T follicular helper cell (primary cell): ENCODE results near the gene SV2B.
"Not testable (repeated sequence)": the region's sequence is repeated elsewhere in the genome, so short reads cannot be mapped to it uniquely, and the experiment has no call there.

ENCODE experiments used
- DNase-seq: peaks from one replicate; pipeline ENCODE4 v3.0.0-alpha.2; 2020; ENCODE audit warnings: low read depth
- total RNA-seq, 2 experiments: gene quantifications; one replicate each; lab custom pipeline; 2026; lab: John Stamatoyannopoulos, UW

Gene SV2B, protein sequence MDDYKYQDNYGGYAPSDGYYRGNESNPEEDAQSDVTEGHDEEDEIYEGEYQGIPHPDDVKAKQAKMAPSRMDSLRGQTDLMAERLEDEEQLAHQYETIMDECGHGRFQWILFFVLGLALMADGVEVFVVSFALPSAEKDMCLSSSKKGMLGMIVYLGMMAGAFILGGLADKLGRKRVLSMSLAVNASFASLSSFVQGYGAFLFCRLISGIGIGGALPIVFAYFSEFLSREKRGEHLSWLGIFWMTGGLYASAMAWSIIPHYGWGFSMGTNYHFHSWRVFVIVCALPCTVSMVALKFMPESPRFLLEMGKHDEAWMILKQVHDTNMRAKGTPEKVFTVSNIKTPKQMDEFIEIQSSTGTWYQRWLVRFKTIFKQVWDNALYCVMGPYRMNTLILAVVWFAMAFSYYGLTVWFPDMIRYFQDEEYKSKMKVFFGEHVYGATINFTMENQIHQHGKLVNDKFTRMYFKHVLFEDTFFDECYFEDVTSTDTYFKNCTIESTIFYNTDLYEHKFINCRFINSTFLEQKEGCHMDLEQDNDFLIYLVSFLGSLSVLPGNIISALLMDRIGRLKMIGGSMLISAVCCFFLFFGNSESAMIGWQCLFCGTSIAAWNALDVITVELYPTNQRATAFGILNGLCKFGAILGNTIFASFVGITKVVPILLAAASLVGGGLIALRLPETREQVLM
- 0 to 0.18 reads per million in 2 experiments for total RNA-seq

DNA sequence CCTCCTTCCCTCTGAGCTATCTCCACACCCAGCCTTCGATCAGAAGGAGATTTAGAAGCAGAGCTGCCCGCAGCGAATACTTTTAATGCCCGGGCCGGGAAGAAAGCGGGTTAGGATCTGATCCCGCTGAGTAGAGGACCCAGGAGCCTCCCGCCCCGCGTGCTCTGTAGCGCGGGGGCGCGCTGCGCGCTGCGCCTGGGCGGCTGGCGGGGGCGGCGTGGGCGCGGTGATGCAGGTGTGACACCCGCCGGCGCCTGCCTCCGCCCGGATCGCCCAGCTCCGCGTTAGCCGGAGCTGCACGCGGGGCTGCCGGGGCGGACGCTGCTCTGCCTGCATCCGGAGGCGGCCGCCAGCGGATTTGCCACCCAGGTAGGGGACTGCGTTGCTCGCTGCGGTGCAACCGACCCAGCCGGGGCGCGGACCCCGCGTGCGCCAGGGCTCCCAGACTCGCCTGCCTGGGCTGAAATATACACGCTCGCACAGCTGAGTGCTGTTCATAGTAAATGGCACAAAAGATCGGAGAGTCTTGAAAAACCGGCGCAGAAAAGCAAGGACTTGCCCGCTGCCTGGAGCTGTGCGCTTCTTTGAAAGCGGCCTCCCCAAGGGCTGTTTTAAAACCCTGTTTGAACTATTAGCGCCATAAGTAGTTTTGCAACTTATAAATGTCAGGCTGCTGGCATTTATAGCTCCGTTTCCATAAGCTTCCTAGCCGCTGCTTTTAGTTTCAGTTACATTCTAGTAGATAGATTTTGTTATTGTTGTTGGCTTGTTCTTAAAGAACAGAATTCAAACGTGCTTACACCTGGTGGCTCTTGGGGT is at the start of gene SV2B:
TSS of gene SV2B (plus strand) at position 263 of the 819 bp plus-strand sequence. CDS start 126,007 bp downstream, outside the sequence.
- DNase-seq: peak; percentile 0

DNA sequence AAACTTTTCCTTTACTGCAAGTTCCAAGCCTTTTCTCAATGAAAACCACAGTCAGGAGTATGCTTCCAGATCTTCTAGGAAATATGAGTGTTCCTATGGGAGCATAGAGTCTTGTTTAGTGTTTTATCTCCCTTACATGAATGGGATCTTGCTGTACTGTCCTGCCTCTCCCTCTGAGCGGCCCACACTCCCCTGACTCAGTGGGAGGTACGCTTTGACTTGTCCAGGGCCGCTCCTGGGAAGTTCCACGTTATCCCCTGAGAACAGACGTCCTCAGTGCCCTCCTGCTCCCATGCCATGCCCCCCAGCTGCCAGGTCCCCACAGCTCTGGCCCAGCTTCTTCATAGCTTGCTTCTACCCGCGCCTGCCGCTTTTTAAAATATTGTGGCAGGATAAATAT is 48.8 kb upstream of the SV2B start:
- no peak for DNase-seq

DNA sequence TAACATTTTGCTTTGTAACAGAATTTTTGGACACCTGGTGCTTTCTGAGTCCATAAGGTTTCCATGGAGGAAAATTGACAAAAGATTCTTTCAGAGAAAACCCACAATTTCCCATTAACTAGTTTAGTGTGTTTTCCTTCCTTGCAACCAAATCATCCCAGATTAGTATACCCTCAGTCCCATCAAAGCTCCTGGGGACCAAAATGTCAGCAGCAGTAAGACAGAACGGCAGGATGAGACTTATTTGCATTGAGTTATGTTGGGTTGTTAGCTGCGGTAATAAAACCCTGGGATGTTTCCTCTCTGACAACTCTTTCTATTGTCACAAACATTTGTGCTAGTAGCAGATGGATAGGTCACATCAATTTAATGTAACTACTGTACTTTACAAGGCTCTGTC is 45.2 kb upstream of the SV2B start:
- DNase-seq: no peak

DNA sequence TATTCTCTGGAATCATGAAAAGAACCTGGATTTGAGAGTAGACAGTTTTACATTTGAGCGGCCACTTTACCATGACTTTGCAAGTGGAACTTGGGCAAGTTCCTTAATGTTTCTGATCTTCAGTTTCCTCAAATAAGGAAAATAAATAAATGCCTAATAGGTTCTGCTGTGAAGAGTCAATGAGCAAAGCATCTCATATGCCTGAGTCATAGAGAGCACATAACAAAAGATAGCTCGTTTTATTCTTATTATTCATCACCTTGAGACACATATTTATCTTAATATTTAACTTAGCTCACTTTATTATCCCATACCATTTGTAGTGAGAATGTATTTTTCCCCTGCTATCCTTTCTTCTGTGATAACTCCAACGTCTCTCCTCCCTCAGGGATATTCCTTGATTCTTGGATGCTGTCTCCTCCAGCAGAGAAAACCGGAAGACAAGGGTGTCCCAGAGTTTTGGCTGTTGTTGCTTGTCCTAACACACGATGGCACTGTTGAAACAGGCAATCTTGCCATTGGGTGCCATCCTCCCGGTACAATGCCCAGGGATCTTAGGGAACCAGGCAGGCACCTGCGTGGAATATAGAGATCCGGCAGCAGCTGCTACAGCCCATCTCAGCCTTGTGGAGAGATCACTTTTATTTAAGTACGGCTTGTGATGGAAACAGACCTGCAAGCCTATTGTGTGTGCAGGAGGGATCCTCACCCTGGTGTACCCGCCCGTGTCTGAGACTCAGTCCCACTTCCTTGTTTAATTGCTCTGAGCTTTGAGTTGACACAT is 44.3 kb upstream of the SV2B start:
- peak; percentile 11 for DNase-seq

DNA sequence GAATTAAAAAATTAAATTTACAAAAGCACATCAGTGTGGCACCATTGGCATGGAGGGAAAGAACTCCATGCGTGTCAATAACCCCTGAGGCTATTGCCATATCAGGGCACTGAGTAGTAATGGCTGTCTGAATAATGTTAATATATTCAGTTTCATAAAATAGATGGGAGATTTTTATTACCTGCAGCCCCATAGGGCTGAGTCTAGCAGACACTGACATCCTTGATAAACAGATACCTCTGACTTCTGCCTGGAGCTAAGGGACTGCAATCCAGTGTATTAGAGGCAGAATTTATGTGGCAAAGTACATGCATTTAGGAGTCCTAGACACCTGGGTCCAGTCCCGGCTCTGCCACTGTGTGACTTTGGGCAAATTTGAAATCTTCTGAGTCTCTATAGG is 38.8 kb upstream of the SV2B start:
- no peak for DNase-seq

DNA sequence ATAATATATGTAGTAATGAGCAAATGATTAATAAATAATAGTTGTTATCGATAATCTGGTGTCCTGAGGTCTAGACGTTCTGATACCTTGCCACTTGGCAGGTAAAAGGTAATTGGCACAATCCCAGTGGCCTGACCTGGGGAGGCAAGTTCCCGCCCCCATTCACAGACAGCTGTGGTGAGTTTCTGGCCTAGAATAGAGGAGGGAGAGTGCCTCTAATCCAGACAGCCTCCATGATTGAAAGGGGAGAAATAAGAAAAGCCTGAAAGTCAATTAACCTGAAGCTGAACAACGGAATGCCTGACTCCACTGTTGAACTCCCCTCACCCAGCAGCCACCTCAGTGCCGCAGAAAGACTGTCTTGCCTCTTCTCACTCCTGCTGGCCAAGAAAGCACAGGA is 38.1 kb upstream of the SV2B start:
- DNase-seq: no peak

DNA sequence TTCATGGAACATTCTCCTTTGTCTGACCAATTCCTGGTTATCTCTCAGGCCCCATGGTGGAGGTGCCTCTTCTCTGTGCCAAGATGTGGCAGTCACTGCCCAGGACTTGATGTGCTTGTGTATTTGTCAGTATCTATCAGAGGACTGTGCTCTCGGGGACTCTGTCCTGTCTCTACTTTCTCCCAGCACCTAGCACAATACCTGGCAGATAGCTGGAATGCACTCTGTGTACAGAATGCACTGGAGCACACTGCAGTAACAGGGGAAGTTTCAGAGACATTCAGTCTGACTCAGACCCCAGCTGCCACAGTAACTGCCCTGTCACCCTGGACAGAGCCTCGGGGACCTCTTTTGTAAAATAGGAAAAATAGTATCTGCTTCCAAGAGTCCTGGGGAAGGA is 34.6 kb upstream of the SV2B start:
- DNase-seq: no peak

DNA sequence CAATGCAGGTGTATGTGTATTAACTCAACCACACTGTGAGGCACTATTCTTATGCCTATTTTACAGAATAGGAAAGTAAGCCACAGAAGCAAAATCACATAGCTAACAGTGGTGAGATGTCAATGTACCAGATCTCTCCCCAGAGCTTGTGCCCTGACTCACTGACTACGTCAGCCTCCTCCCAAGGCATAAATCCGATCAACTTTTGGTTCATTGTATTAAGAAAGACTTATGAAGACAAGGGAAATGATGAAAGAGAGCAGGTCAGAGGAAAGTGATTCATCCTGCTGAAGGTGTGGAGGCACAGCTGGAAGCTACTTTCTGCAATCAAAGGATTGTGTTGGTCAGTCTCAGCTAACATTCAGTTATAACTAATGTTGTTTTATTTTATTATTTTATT is 33.0 kb upstream of the SV2B start:
- no peak for DNase-seq

DNA sequence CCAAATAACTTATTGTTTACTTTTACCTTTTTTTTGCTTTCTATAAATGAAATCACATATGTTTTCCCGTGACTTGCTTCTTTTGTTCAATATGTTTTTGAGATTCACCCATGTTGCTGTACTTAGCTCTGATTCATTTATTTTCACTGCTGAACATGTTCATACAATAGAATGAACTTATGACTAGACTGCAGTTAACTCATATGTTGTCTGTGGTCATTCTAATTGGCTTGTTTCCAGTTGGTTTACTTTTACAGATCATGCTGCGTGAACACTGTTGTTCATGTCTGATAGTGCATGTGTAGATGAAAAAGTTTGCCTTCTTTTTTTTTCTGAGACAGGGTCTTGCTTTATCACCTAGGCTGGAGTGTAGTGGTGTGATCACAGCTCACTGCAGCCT is 31.6 kb upstream of the SV2B start:
- DNase-seq: no peak

DNA sequence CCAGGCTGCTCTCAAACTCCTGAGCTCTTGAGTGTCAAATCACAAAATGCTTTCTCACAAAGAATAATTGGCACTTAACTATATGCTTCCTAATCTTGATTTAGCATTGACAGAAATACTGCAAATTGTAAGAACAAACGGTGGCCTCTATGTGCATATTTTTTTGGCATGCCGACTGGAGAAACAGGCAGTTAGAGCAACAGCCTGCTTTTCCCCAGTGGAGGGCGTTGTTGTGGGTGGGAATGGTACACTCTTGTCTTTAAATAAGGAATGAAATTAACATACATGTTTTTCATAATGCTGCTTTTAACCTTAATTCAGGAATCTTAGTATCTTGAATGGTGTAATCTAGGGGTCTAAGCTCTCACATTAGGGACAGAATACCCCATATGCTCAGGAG is 31.1 kb upstream of the SV2B start:
- DNase-seq: no peak

DNA sequence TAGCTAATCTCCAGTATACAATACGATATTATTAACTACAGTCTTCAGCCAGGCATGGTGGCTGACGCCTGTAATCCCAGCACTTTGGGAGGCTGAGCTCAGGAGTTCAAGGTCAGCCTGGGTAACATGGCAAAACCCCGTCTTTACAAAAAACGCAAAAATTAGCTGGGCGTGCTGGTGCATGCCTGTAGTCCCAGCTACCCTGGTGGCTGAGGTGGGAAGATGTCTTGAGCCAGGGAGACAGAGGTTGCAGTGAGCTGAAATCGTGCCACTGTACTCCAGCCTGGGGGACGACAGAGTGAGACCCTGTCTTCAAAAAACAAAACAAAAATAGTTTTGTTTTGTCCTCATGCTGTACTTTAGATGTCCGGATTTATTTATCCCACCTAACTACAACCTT is 29.2 kb upstream of the SV2B start:
- no peak for DNase-seq

DNA sequence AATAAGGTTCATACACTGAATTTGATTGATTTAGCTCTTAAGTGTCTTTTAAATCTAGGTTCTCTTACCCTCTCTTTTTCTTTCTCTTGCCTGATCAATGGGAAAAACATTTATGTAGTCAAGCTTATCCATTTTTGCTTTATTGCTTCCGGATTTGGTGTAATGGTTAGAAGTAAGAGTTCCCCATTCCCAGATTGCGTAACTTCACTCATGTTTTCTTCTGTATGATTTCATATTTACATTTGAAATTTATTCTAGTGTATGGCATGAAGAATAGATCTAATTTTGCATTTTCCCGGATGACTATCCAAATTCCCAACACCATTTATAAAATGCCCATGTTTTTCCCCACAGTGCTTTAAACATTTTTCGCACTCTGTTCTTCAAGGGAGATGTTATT is 27.9 kb upstream of the SV2B start:
- no peak for DNase-seq

DNA sequence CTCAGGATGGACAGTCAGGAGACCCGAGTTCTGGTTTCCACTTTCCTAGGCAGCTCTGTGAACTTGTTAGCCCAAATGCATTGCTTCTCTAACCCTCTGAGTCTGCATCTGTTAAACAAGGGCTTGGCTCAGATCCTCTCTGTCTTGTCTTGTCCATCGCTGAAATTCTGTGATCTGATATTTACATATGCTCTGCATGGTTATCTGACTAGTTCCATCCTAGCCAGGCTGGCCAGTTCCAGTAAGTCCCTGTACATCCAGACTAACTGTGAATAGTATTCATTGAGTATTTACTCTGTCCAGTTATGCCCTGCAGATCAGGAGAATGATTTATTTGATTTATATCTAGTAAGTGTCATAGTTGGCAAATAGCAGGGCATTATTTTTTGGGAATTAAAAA is 27.0 kb upstream of the SV2B start:
- DNase-seq: no peak

DNA sequence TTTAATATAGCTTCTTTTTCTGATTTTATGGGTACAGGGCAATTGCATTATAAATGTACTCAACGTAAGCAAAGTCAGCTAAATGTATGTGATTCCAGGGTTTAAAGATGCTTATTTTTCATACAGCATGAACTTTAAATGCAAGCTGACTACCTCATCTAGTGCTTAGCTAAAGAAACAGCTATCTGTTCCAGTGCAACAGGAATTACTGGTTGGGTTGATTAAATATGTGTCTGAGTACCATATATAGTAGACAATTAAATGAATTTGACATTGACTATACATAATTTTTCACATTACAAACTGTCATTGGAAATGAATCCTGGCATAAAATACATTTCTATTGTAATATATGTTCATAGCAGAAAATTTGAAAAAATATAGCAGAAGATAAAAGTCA is 26.3 kb upstream of the SV2B start:
- no peak for DNase-seq

DNA sequence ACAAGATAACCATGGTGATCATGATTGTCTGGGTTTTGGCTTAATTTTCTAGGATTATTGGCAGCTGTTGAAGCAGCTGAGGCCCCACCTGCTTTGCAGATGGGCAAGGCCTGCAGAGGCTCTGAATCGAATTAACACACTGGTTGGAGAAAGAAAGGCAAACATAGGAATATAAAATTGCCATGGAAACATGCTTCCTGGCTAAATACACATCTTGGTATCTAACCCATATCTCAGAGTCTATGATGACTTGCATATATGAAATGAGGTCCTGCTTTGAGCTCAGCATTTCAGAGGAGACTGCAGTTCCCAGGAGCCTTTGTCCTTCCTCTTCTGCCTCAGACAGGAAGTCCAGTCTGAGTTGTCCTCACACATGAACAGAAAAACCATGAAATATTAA is 24.3 kb upstream of the SV2B start:
- no peak for DNase-seq

DNA sequence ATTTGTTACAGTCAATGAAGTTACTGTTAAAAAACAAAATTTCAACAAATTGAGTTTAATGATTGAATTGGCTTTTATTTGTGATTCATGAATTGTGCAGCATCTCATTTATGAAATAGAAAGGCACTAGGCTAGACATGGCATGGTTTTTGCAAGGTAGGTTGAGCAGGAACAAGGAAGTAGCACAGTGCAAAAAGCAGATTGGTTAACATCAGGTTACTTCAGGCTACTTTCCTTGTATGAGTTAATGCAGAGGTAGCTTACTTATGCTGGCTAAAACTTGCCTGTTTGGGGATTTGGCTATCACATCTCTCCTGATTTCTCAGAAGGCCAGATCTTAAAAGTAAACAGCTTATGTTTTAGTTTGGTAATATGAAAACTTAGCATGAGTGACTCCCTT is 23.0 kb upstream of the SV2B start:
- no peak for DNase-seq

DNA sequence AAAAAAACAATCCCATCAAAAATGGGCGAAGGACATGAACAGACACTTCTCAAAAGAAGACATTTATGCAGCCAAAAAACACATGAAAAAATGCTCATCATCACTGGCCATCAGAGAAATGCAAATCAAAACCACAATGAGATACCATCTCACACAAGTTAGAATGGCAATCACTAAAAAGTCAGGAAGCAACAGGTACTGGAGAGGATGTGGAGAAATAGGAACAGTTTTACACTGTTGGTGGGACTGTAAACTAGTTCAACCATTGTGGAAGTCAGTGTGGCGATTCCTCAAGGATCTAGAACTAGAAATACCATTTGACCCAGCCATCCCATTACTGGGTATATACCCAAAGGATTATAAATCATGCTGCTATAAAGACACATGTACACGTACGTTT is 6.2 kb upstream of the SV2B start:
- not testable (repeated sequence) for DNase-seq

DNA sequence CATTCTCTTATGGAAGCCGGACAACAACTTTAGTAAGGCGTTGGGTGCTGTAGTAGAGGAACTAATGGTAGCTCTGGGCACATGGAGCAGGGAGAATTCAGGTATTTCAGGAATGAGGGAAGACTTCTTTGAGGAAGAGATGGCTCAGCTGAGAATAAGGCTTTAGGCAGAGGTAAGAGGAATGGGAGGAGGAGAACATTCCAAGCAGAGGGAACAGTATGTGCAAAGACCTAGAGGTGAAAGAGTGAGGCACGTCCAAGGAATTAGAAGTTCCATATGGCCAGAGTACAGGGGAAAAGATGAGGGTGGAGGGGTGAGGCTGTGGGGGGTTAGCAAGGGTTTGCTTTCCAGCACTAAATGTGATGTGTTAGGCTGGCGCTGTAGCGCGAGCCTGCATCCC is 1.6 kb upstream of the SV2B start:
- no peak for DNase-seq

DNA sequence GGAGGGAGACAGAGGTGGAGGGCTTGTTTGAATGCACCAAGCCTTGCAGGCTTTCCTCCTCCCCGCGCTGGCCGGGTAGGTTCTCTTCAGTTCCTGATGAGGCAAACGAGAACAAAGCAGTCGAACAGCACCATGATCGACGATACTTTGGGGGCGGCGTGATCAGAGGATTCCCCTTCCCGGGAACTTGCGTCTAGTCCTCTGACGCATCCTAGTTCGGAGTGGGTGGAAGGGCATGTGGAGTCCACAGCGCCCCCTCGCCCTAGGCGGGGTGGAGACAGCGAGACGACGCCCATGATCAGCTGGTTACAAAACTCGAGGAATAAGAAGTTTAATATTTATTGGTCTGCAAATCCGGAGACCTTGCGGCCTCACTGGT is 452 bp upstream of the SV2B start:
- no peak for DNase-seq

DNA sequence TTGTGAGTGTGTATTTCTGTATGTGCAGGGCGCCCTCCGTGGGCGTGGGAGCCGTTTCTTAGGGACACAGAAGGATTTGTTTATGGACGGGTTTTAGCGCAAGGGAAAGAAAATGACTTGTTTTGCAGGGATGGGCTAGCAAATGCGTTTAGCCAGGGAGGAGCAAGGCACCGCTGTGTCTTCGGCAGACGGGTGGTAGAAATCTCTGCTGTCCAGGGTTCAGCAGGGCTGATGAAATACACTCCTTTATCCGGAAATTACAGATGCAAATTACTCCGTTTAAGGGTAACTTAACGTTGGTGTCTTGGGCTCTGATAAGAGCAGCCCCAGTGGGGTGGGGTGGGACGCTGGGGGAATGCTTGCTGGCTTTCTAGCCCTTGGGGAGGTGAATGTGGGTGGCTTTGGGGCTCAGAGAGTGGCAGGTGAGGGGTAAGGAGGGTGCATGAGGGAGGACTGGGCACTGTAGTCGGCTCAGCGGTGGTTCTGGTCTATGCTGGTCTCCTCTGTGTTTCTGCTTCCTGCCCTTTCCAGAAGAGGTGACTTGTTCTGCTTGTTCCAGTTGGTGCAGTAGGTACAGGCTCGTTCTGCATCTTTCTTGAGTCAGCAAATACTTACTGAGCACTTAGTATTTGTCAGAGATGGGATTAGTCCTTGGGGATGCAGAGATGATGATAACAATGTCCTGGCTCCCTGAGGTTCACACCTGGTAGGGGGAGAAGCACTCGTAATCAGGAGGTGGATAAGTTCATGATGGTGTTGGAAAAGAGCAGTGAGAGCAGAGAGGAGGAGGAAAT is 954 bp downstream of the SV2B start:
- no peak for DNase-seq

DNA sequence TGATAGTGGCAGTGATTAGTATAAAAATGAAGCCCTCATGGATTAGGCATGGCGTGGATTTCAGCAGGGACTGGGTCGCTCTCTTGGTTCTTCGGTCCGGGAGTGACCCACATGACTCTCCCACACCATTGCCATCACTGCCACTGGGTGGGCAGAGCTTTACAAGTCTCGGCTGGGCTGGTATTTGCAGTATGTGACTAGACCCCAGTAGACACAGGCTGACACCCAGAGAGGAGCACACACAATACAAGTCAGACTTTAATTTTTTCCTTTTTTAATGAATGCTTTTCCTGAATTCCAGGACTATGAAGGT is 1.5 kb downstream of the SV2B start:
- no peak for DNase-seq
